ENCODE results near the gene PLA2G6.
"Not testable (repeated sequence)": the region's sequence is repeated elsewhere in the genome, so short reads cannot be mapped to it uniquely, and the experiment has no call there.

The PLA2G6 gene

DNA sequence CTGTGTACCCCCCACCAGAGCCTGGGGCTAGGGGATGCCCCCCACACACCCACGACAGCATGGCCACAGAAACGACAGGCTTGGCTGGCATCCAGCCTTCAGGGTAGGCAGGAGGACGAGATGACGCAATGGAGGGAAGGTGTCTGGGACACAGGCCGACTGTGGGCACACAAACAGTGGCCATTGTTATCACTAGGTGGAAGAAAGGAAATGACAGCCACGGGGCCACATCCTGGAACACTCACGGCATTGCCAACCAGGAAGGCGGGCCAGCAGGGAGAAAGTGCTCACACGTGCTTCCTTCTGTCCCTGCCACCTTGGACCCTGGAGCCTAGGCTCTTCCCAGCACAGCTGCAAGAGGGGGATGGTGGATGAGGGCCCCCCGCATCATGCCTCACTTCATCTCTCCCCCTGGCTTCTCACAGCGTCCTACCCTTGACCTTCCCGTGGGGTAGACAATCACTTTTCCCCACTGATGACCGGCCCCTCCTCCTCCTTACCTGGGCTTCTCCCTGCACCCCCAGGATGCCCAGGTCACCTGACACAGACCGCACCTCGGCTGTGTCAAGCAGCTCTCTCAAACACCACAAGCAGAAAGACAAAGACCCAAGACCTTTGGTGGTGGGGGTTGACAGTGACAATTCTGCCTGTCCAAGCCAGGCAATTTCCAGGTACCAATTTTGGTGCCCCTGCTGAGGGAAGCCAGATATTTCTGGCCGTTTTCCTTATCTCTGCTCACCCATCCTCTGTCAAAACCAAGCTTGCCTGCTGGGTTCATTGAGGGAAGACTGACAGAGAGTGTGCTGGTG lies 8.6 kb downstream of the PLA2G6 start:
- no peak overlapping the region for H3K4me3 Mint-ChIP-seq
- H3K4me1 Mint-ChIP-seq = peaks cover 32 to 35% of the 10 kb centered on the region in 2 donors
- no peak for ATAC-seq (replicated peaks)
- H3K36me3 Mint-ChIP-seq = peaks cover 13 to 18% of the 10 kb centered on the region in 2 donors
- H3K27me3 Mint-ChIP-seq = no peaks in the 10 kb centered on the region
- no peaks in the 10 kb centered on the region for H3K9me3 Mint-ChIP-seq
- no peak for DNase-seq
- H3K27ac Mint-ChIP-seq = peak overlapping the region; percentile 88

GRCh38 chr22:38171927-38172831 lies 9.5 kb downstream of the PLA2G6 start:
- ATAC-seq (replicated peaks) (no peak), DNase-seq (no peak)
- no peaks in the 10 kb centered on the region for H3K9me3 Mint-ChIP-seq
- no peaks in the 10 kb centered on the region for H3K27me3 Mint-ChIP-seq
- no peak overlapping the region for H3K4me3 Mint-ChIP-seq
- H3K36me3 Mint-ChIP-seq = peaks cover 16 to 22% of the 10 kb centered on the region in 2 donors
- peak overlapping the region; percentile 88 for H3K27ac Mint-ChIP-seq
- peaks cover 32% of the 10 kb centered on the region in 2 donors for H3K4me1 Mint-ChIP-seq

DNA sequence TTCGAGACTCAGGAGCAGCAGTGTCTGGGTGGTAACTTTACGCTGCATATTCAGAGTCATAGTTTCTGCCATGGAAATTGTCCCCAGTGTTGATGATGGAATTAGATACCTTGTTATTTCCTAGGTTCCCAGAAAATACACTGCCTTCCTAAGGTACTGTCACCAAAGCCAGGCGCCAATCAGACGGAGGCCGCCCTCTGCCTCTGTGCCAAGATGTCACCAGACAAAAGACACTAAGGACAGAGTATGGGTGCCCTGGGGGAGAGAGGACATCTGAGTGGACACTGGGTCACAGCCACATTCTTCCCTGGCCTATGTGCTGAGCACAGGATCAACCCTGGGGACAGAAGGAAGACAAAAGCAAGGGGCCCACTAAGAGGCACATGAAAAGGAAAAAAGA lies 11.2 kb downstream of the PLA2G6 start:
- H3K36me3 Mint-ChIP-seq = peaks cover 24 to 29% of the 10 kb centered on the region in 2 donors

GRCh38 chr22:38169116-38169515 lies 12.5 kb downstream of the PLA2G6 start:
- no peak overlapping the region for H3K27ac Mint-ChIP-seq
- H3K9me3 Mint-ChIP-seq = no peaks in the 10 kb centered on the region
- H3K4me1 Mint-ChIP-seq = peaks cover 21 to 23% of the 10 kb centered on the region in 2 donors
- peaks cover 28 to 41% of the 10 kb centered on the region in 2 donors for H3K36me3 Mint-ChIP-seq
- DNase-seq (no peak), ATAC-seq (replicated peaks) (no peak)
- no peak overlapping the region for H3K4me3 Mint-ChIP-seq
- no peaks in the 10 kb centered on the region for H3K27me3 Mint-ChIP-seq

More for the DNA sequence above, 11.2 kb downstream of the PLA2G6 start:
- Mint-ChIP-seq H3K4me3 (no peak overlapping the region), H3K27me3 (no peaks in the 10 kb centered on the region), H3K9me3 (no peaks in the 10 kb centered on the region), H3K4me1 (peaks cover 15 to 16% of the 10 kb centered on the region in 2 donors), H3K27ac (no peak overlapping the region)
- DNase-seq (no peak), ATAC-seq (replicated peaks) (no peak)

- no peak for DNase-seq
- H3K4me3 Mint-ChIP-seq = no peak overlapping the region
- H3K27ac Mint-ChIP-seq = no peak overlapping the region
- H3K9me3 Mint-ChIP-seq = no peaks in the 10 kb centered on the region
- ATAC-seq (replicated peaks) = no peak
- peaks cover 27 to 30% of the 10 kb centered on the region in 2 donors for H3K4me1 Mint-ChIP-seq
- H3K27me3 Mint-ChIP-seq = no peaks in the 10 kb centered on the region
- H3K36me3 Mint-ChIP-seq = peaks cover 28 to 44% of the 10 kb centered on the region in 2 donors
Observed at GRCh38 chr22:38167988-38168407, 13.6 kb downstream of the PLA2G6 start.

DNA sequence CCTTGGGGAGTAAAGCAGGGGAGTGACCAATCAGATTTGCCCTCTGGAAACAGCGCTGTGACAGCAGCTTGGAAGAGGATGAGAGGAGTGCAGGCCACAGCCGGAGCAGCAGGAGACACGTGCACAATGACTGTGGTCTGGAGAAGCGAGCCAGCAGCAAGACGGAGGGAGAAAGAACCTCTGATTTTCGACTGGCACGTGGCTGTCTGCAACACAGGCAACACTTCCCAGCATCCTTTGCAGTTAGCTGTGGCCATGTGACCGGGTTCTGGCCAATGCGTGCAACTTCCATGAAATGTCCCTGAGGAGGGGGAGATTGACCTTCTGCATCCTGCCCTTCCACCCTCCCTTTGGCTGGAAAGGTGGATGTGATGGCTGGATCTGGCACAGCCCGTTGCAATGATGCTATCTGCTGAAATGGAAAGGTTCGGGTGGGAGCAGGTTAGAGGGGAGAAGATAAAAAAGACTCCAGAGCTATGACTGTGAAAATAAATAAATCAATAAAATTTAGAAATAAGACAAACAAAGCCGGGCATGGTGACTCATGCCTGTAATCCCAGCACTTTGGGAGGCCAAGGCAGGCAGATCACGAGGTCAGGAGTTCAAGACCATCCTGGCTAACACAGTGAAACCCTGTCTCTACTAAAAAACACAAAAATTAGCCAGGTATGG lies 15.6 kb downstream of the PLA2G6 start:
- Mint-ChIP-seq H3K36me3 (peaks cover 33 to 45% of the 10 kb centered on the region in 2 donors), H3K27ac (no peak overlapping the region), H3K4me1 (peaks cover 34 to 42% of the 10 kb centered on the region in 2 donors), H3K27me3 (no peaks in the 10 kb centered on the region), H3K9me3 (peaks cover 1 to 4% of the 10 kb centered on the region in 2 donors), H3K4me3 (no peak overlapping the region)
- DNase-seq = no peak
- no peak for ATAC-seq (replicated peaks)

- ATAC-seq (replicated peaks) = no peak
- H3K36me3 Mint-ChIP-seq = peaks cover 29 to 42% of the 10 kb centered on the region in 2 donors
- H3K9me3 Mint-ChIP-seq = peaks cover 1 to 4% of the 10 kb centered on the region in 2 donors
- peaks cover 34 to 43% of the 10 kb centered on the region in 2 donors for H3K4me1 Mint-ChIP-seq
- H3K4me3 Mint-ChIP-seq = no peak overlapping the region
- peak overlapping the region; percentile 20 for H3K27ac Mint-ChIP-seq
- no peaks in the 10 kb centered on the region for H3K27me3 Mint-ChIP-seq
- DNase-seq = no peak
Observed at GRCh38 chr22:38164551-38164918, 17.1 kb downstream of the PLA2G6 start.

DNA sequence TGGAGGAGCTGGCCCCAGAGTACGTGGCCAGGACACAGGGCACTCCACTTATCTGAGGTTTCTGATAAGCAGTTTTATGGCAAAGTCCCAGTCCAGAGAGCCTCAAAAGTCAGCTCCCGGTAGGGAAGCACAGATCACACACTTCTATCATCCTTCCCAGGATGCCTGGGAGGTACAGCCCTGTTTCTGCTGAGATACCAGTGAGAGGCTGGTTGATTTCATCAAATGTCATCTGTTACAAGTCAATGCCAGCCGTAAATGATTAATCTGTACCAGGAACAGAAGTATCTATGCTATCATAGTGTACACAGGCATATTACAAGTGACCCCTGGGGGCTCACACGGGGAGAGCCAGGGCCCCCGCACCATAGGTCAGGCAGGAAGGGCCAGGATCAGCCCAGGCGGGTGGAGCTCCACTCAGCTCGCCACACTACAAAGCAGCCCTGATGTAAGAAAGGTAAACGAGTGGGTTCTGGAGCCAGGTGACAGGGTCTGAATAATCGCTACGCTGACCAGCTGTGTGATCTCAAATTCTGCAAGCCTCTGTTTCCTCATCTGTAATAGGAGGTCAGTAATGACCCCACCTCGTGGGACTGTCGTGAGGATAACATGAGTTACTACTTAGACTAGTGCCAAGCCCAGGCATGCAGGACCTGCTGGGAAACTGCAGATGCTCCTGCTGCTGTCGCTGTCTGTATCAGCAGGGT lies 17.6 kb downstream of the PLA2G6 start:
- H3K4me1 Mint-ChIP-seq = peaks cover 36 to 43% of the 10 kb centered on the region in 2 donors
- DNase-seq (no peak), ATAC-seq (replicated peaks) (no peak)
- peak overlapping the region; percentile 52 for H3K27ac Mint-ChIP-seq
- peak overlapping the region in 1 of 2 donors; percentile 5 for H3K4me3 Mint-ChIP-seq
- peaks cover 1 to 4% of the 10 kb centered on the region in 2 donors for H3K9me3 Mint-ChIP-seq
- peaks cover 28 to 44% of the 10 kb centered on the region in 2 donors for H3K36me3 Mint-ChIP-seq
- H3K27me3 Mint-ChIP-seq = no peaks in the 10 kb centered on the region

- Mint-ChIP-seq H3K27ac (peak overlapping the region; percentile 99), H3K4me3 (peak overlapping the region; percentile 71 to 77), H3K4me1 (peaks cover 36 to 43% of the 10 kb centered on the region in 2 donors), H3K36me3 (peaks cover 23 to 39% of the 10 kb centered on the region in 2 donors), H3K27me3 (no peaks in the 10 kb centered on the region), H3K9me3 (peaks cover 1 to 4% of the 10 kb centered on the region in 2 donors)
- peak; percentile 67 to 76 for ATAC-seq (replicated peaks)
- peak; percentile 63 for DNase-seq
Observed at GRCh38 chr22:38162881-38163843, 18.5 kb downstream of the PLA2G6 start.

DNA sequence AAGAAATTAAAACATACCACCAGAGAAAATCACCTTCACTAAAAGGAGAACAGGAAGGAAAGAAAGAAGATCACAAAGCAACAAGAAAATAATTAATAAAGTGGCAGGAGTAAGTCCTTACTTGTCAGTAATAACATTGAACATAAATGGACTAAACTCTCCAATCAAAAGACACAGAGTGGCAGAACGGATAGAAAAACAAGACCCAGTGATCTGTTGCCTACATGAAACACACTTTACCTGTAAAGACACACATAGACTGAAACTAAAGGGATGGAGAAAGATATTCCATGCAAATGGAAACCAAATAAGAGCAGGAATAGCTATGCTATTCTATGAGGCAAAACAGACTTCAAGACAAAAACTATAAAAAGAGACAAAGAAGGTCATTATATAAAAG lies 25.9 kb downstream of the PLA2G6 start:
- DNase-seq (no peak), ATAC-seq (replicated peaks) (no peak)
- Mint-ChIP-seq H3K36me3 (peaks cover 10 to 18% of the 10 kb centered on the region in 2 donors), H3K4me1 (peaks cover 9 to 36% of the 10 kb centered on the region in 2 donors), H3K4me3 (no peak overlapping the region), H3K9me3 (no peaks in the 10 kb centered on the region), H3K27ac (no peak overlapping the region), H3K27me3 (no peaks in the 10 kb centered on the region)

DNA sequence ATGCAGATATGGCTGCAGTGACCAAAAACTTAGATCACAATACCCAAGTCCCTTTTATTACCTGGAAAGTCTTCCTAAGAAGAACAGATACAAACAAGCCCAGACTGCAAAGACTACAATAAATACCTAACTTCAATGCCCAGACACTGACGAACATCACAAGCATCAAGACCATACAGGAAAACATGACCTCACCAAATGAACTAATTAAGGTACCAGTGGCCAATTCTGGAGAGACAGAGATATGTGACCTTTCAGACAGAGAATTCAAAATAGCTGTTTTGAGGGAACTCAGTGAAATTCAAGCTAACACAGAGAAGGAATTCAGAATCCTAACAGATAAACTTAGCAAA lies 27.1 kb downstream of the PLA2G6 start:
- not testable (repeated sequence) for H3K4me3 Mint-ChIP-seq; DNase-seq; H3K27me3 Mint-ChIP-seq; H3K9me3 Mint-ChIP-seq; ATAC-seq (replicated peaks); H3K27ac Mint-ChIP-seq
- H3K4me1 Mint-ChIP-seq = peaks cover 14 to 43% of the 10 kb centered on the region in 2 donors
- H3K36me3 Mint-ChIP-seq = peaks cover 10 to 17% of the 10 kb centered on the region in 2 donors

DNA sequence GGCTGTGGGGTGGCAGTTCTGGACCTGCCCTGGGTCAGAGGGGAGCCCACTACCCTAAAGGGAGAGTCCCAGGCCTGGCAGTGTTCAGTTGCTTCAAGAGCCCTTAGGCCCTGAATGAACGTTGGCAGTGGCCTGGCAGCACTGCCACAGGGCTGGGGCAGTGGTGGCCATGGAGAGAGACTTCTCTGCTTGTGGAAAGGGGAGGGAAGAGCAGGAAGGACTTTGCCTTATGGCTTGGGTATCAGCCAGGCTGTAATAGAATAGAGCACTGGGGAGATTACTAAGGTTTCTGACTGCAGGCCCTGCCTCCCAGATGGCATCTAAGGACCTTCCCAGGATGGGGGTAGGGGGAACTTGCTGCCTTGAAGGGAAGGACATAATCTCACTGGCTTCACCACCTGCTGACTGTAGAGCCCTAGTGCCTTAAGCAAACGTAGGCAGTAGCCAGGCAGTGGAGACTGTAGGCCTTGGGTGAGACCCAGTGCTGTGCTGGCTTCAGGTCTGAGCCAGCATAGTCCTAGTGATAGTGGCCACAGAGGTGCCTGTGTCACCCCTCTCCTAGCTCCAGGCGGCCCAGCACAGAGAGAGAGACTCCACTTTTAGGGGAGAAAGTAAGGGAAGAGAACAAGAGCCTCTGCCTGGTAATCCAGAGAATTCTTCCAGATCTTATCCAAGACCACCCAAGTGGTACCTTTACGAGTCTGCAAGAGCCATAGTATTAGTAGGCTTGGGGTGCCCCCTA lies 27.6 kb downstream of the PLA2G6 start:
- Mint-ChIP-seq H3K27ac (no peak overlapping the region), H3K4me1 (peaks cover 12 to 43% of the 10 kb centered on the region in 2 donors), H3K27me3 (no peaks in the 10 kb centered on the region)

More for the DNA sequence above, 27.6 kb downstream of the PLA2G6 start:
- no peak for ATAC-seq (replicated peaks)
- no peak for DNase-seq
- Mint-ChIP-seq H3K9me3 (no peaks in the 10 kb centered on the region), H3K4me3 (no peak overlapping the region), H3K36me3 (peaks cover 13 to 16% of the 10 kb centered on the region in 2 donors)

Measured in stimulated activated naive B cell treated with anti-CD40 and anti-IgM and Interleukin-4, amounts not matched to agents 10 μg/mL and 1 μg/mL and 100 μg/mL, for 72 hours (primary cell).